Lower leg skin (tissue), 3 donors: ENCODE data around the gene ALDH1B1.

ENCODE experiments used
- POLR2A ChIP-seq, 2 donors: fragments of 450-650 bp; IDR thresholded peaks; one replicate each; pipeline ENCODE4 v1.6.1; 2016 to 2017; ENCODE audit warnings: antibody characterized with exemption in 2 of 2, mild to moderate bottlenecking in 1 of 2, moderate library complexity in 1 of 2
- TF ChIP-seq, protein P1 (sequence below), 3 donors: fragments of 450-650 bp; IDR thresholded peaks; one replicate each; pipeline ENCODE4 v1.5.1; 2016; ENCODE audit warnings: antibody characterized with exemption in 3 of 3, mild to moderate bottlenecking in 3 of 3, moderate library complexity in 2 of 3

DNA sequence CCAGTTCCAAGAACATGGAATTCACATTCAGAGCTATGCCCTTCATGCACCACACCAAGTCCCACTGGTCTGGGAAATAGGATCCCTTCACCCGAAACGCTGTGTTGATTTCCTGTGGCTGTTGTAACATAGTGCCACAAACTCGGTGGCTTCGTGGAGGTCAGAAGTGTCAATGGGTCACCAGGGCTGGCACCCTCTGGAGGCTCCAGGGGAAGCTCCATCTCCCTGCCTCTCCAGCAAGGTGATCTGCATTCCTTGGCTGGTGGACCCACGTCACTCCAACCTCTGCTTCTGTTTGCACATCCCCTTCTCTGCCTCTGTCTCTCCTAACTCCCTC lies 28.9 kb upstream of the ALDH1B1 start:
- TF ChIP-seq, protein P1, sequence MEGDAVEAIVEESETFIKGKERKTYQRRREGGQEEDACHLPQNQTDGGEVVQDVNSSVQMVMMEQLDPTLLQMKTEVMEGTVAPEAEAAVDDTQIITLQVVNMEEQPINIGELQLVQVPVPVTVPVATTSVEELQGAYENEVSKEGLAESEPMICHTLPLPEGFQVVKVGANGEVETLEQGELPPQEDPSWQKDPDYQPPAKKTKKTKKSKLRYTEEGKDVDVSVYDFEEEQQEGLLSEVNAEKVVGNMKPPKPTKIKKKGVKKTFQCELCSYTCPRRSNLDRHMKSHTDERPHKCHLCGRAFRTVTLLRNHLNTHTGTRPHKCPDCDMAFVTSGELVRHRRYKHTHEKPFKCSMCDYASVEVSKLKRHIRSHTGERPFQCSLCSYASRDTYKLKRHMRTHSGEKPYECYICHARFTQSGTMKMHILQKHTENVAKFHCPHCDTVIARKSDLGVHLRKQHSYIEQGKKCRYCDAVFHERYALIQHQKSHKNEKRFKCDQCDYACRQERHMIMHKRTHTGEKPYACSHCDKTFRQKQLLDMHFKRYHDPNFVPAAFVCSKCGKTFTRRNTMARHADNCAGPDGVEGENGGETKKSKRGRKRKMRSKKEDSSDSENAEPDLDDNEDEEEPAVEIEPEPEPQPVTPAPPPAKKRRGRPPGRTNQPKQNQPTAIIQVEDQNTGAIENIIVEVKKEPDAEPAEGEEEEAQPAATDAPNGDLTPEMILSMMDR (IDR thresholded peaks at IDR 0.05): no peak
- no peak for TF ChIP-seq POLR2A (IDR thresholded peaks at IDR 0.05)
